Ammon's horn (tissue), 1 donor: ENCODE data around the gene CHTF18.

Source experiments
- DNase-seq: peaks from one replicate; pipeline ENCODE4 v3.0.0-alpha.2; 2016; ENCODE audit warnings: low spot score

CHTF18 gene

GRCh38 chr16:794091-794822 is 5.8 kb downstream of the CHTF18 start:
- DNase-seq = no peak

- no peak for DNase-seq
These were observed 6.5 kb downstream of the CHTF18 start for GRCh38 chr16:794853-795466.

GRCh38 chr16:795580-796229 is 7.3 kb downstream of the CHTF18 start:
- no peak for DNase-seq

- no peak for DNase-seq
These were observed 8.1 kb downstream of the CHTF18 start for GRCh38 chr16:796296-797119.

- DNase-seq = no peak
These were observed 8.7 kb downstream of the CHTF18 start for GRCh38 chr16:797120-797420.

- no peak for DNase-seq
These were observed 9.3 kb downstream of the CHTF18 start for GRCh38 chr16:797686-798085.

GRCh38 chr16:798666-799065 is 10.2 kb downstream of the CHTF18 start:
- DNase-seq = no peak

GRCh38 chr16:799111-799947 is 10.9 kb downstream of the CHTF18 start:
- DNase-seq = no peak

GRCh38 chr16:799948-800833 is 11.8 kb downstream of the CHTF18 start, which contains the start of gene GNG13:
GNG13 (minus strand) TSS chr16:800734; CDS start chr16:799077, 1,657 bp downstream.
- no peak for DNase-seq

- DNase-seq = no peak
These were observed 12.6 kb downstream of the CHTF18 start for GRCh38 chr16:800834-801511.

GRCh38 chr16:801584-802363 is 13.4 kb downstream of the CHTF18 start:
- no peak for DNase-seq

- no peak for DNase-seq
These were observed 14.0 kb downstream of the CHTF18 start for GRCh38 chr16:802461-802860.

GRCh38 chr16:802914-803753 is 14.7 kb downstream of the CHTF18 start:
- DNase-seq = no peak

- no peak for DNase-seq
These were observed 15.3 kb downstream of the CHTF18 start for GRCh38 chr16:803754-804080.

- DNase-seq = no peak
These were observed 16.0 kb downstream of the CHTF18 start for GRCh38 chr16:804193-805048.

GRCh38 chr16:805474-805873 is 17.1 kb downstream of the CHTF18 start:
- no peak for DNase-seq

- DNase-seq = peak; percentile 96
These were observed 19.1 kb downstream of the CHTF18 start for GRCh38 chr16:807347-808084.
